Neural cell (in vitro differentiated cells): ENCODE measurements around the gene REEP6. TPM values are rescaled to one million over a fixed set of nuclear protein-coding genes. Genes with fewer than 3 reads are reported as not detected.

ENCODE experiments used
- H2AFZ ChIP-seq: fragments of 200-600, 300-800 bp; sonication (generic), shearing (Covaris generic); 2 replicates; pipeline ENCODE4 v1.6.0; 2014; ENCODE audit warnings: low read depth, mild to moderate bottlenecking, antibody characterized with exemption, low read length, moderate library complexity
- H3F3A ChIP-seq: fragments of 200-600 bp; shearing (Covaris generic); 2 replicates; pipeline ENCODE4 v1.6.1; 2016; ENCODE audit warnings: mild to moderate bottlenecking, moderate library complexity, mixed read lengths, antibody characterized with exemption, low read length; ENCODE audit not compliant: insufficient read depth, poor library complexity, severe bottlenecking
- H3K27ac ChIP-seq: fragments of 200-600, 300-800 bp; sonication (generic), shearing (Covaris generic); 2 replicates; pipeline ENCODE4 v1.5.1; 2014; ENCODE audit warnings: mild to moderate bottlenecking, low read length, moderate library complexity
- H3K27me3 ChIP-seq: fragments of 300-800, 200-600 bp; sonication (generic), shearing (Covaris generic); 2 replicates; pipeline ENCODE4 v1.6.0; 2014; ENCODE audit warnings: mild to moderate bottlenecking, low read depth, low read length, moderate library complexity; ENCODE audit not compliant: insufficient read depth
- H3K36me3 ChIP-seq: fragments of 300-800, 200-600 bp; sonication (generic), shearing (Covaris generic); 2 replicates; pipeline ENCODE4 v1.5.1; 2014; ENCODE audit warnings: mild to moderate bottlenecking, antibody characterized with exemption, low read length, moderate library complexity; ENCODE audit not compliant: insufficient read depth
- H3K4me2 ChIP-seq: fragments of 300-800, 200-600 bp; sonication (generic), shearing (Covaris generic); 2 replicates; pipeline ENCODE4 v1.6.0; 2014; ENCODE audit warnings: mild to moderate bottlenecking, low read length
- H3K4me3 ChIP-seq: fragments of 300-800, 200-600 bp; sonication (generic), shearing (Covaris generic); 2 replicates; pipeline ENCODE4 v1.5.1; 2014; ENCODE audit warnings: mild to moderate bottlenecking, low read length, moderate library complexity
- H3K79me2 ChIP-seq: fragments of 200-600 bp; shearing (Covaris generic); replicated peaks from 2 replicates; pipeline ENCODE4 v1.6.0; 2014; ENCODE audit warnings: mild to moderate bottlenecking, low read length, moderate library complexity; ENCODE audit not compliant: insufficient read depth
- H3K9ac ChIP-seq: fragments of 300-800, 200-600 bp; sonication (generic), shearing (Covaris generic); 2 replicates; pipeline ENCODE4 v1.6.1; 2016; ENCODE audit warnings: mild to moderate bottlenecking, low read length, mixed read lengths
- H3K9me2 ChIP-seq: fragments of 200-600 bp; shearing (Covaris generic); 2 replicates; pipeline ENCODE4 v1.6.1; 2016; ENCODE audit warnings: mild to moderate bottlenecking, low read length, mixed read lengths; ENCODE audit not compliant: insufficient read depth
- H3K9me3 ChIP-seq: fragments of 200-600, 300-800 bp; sonication (generic), shearing (Covaris generic); 2 replicates; pipeline ENCODE4 v1.6.1; 2016; ENCODE audit warnings: mild to moderate bottlenecking, mixed run types, low read length, moderate library complexity, mixed read lengths
- H4K20me1 ChIP-seq: fragments of 200-600 bp; shearing (Covaris generic); 2 replicates; pipeline ENCODE4 v1.6.1; 2016; ENCODE audit warnings: mild to moderate bottlenecking, mixed run types; ENCODE audit not compliant: insufficient read depth
- CTCF ChIP-seq: fragments of 450-650 bp; IDR thresholded peaks from 2 replicates; pipeline ENCODE4 v1.5.1; 2014; ENCODE audit warnings: antibody characterized with exemption, mild to moderate bottlenecking, moderate library complexity; ENCODE audit not compliant: poor library complexity, severe bottlenecking
- EP300 ChIP-seq: fragments of 450-650 bp; conservative IDR thresholded peaks from 2 replicates; pipeline ENCODE4 v1.6.1; 2014; ENCODE audit warnings: antibody characterized with exemption, mild to moderate bottlenecking, moderate library complexity; ENCODE audit not compliant: poor library complexity, severe bottlenecking
- EZH2 ChIP-seq: fragments of 200-600, 300-800 bp; shearing (Covaris generic), sonication (generic); IDR thresholded peaks from 2 replicates; pipeline ENCODE4 v1.6.1; 2014; ENCODE audit warnings: antibody characterized with exemption, low read length, borderline replicate concordance, mild to moderate bottlenecking; ENCODE audit not compliant: insufficient read depth, poor library complexity, severe bottlenecking
- MXI1 ChIP-seq: fragments of 450-650 bp; conservative IDR thresholded peaks from 2 replicates; pipeline ENCODE4 v1.6.1; 2014; ENCODE audit warnings: antibody characterized with exemption, mild to moderate bottlenecking; ENCODE audit not compliant: poor library complexity, severe bottlenecking
- POLR2AphosphoS5 ChIP-seq: IDR thresholded peaks from 2 replicates; pipeline ENCODE4 v1.6.1; 2012
- RAD21 ChIP-seq: fragments of 450-650 bp; conservative IDR thresholded peaks from 2 replicates; pipeline ENCODE4 v1.6.1; 2014; ENCODE audit warnings: antibody characterized with exemption, mild to moderate bottlenecking, moderate library complexity
- REST ChIP-seq: IDR thresholded peaks from 2 replicates; pipeline ENCODE4 v1.6.1; 2012; ENCODE audit warnings: borderline replicate concordance
- SMC3 ChIP-seq: fragments of 450-650 bp; conservative IDR thresholded peaks from 2 replicates; pipeline ENCODE4 v1.6.1; 2014; ENCODE audit warnings: antibody characterized with exemption, mild to moderate bottlenecking, moderate library complexity; ENCODE audit not compliant: poor library complexity
- TAF1 ChIP-seq: IDR thresholded peaks from 2 replicates; pipeline ENCODE4 v1.6.1; 2012; ENCODE audit warnings: low read depth
- polyA plus RNA-seq: library from polyadenylated mRNA; depleted of rRNA; stranded (reverse); fragments of >200 nt; gene quantifications from 2 replicates; pipeline ENCODE4 v1.2.3, GENCODE V29; 2014

Gene REEP6
- polyA plus RNA-seq, 1 donor from 2014 or later = 10.7 TPM

GRCh38 chr19:1512671-1513498 is 21.9 kb downstream of the REEP6 start, which contains the start of gene ADAMTSL5:
Gene ADAMTSL5 (minus strand): TSS chr19:1513019. CDS start chr19:1510943, 2,076 bp downstream.
- H4K20me1 ChIP-seq = no peaks in the 10 kb centered on the region
- no peaks in the 10 kb centered on the region for H3F3A ChIP-seq
- no peaks in the 10 kb centered on the region for H3K9me2 ChIP-seq
- H3K79me2 ChIP-seq = no peaks in the 10 kb centered on the region
- no peaks in the 10 kb centered on the region for H3K9me3 ChIP-seq
- H3K4me3 ChIP-seq = no peak within 1 kb of the TSS
- no peak within 1 kb of the TSS for H3K9ac ChIP-seq
- H3K27ac ChIP-seq = no peak within 1 kb of the TSS
- TF ChIP-seq POLR2AphosphoS5 (no peak), REST (no peak), EZH2 (no peak), TAF1 (no peak), CTCF (no peak), MXI1 (no peak), RAD21 (no peak), SMC3 (no peak), EP300 (no peak)
- no peak within 1 kb of the TSS for H3K4me2 ChIP-seq
- H3K27me3 ChIP-seq = peaks cover 22% of the 10 kb centered on the region
- no peak within 1 kb of the TSS for H2AFZ ChIP-seq
- no peaks in the 10 kb centered on the region for H3K36me3 ChIP-seq

GRCh38 chr19:1513499-1514294 is 22.7 kb downstream of the REEP6 start:
- no peak overlapping the region for H3K9ac ChIP-seq

More at GRCh38 chr19:1513499-1514294, 22.7 kb downstream of the REEP6 start:
- TF ChIP-seq CTCF = no peak
- Histone ChIP-seq H3K36me3 (no peaks in the 10 kb centered on the region), H3K27ac (no peak overlapping the region), H3K27me3 (peaks cover 22% of the 10 kb centered on the region), H2AFZ (no peak overlapping the region), H4K20me1 (no peaks in the 10 kb centered on the region), H3K9me3 (no peaks in the 10 kb centered on the region), H3F3A (no peaks in the 10 kb centered on the region), H3K9me2 (no peaks in the 10 kb centered on the region), H3K4me3 (no peak overlapping the region), H3K4me2 (no peak overlapping the region), H3K79me2 (no peaks in the 10 kb centered on the region)
